Activated CD8-positive, alpha-beta T cell treated with anti-CD3 and anti-CD28 coated beads for 36 hours (primary cell): Measurements from ENCODE around the gene THRA. TPM values are rescaled to one million over a fixed set of nuclear protein-coding genes. Genes with fewer than 3 reads are reported as not detected.

Experiments used
- ATAC-seq: fragments of 200-7000 bp; cut with Tn5 transposase; one replicate; pipeline ENCODE4 v1.10.0; 2021; ENCODE audit warnings: mild to moderate bottlenecking, moderate library complexity
- CTCF ChIA-PET: fragments of 350-600 bp; sonication (Branson Sonifier 250); formaldehyde crosslinking; loops from one replicate; lab custom pipeline; 2021; ENCODE audit warnings: antibody characterized with exemption; lab: Charles Lee
- POLR2A ChIA-PET: fragments of 350-600 bp; sonication (Branson Sonifier 250); formaldehyde crosslinking; loops from one replicate; lab custom pipeline; 2021; ENCODE audit warnings: antibody characterized with exemption; lab: Charles Lee
- DNase-seq: peaks from one replicate; pipeline ENCODE4 v3.0.0-alpha.2; 2020
- H3K27ac Mint-ChIP-seq: one replicate; pipeline ENCODE4 v1.8.0; 2021; ENCODE audit warnings: mild to moderate bottlenecking, mixed read lengths
- H3K27me3 Mint-ChIP-seq: one replicate; pipeline ENCODE4 v1.8.0; 2021; ENCODE audit warnings: mixed read lengths
- H3K36me3 Mint-ChIP-seq: one replicate; pipeline ENCODE4 v1.8.0; 2021; ENCODE audit warnings: low read depth, mixed read lengths
- H3K4me1 Mint-ChIP-seq: one replicate; pipeline ENCODE4 v1.8.0; 2021; ENCODE audit warnings: low read depth, mixed read lengths
- H3K4me3 Mint-ChIP-seq: one replicate; pipeline ENCODE4 v1.8.0; 2021; ENCODE audit warnings: mild to moderate bottlenecking, moderate library complexity, mixed read lengths
- H3K9me3 Mint-ChIP-seq: one replicate; pipeline ENCODE4 v1.8.0; 2021; ENCODE audit warnings: mixed read lengths
- CTCF ChIP-seq: fragments of 200-600 bp; IDR thresholded peaks from one replicate; pipeline ENCODE4 v1.8.0; 2022; ENCODE audit warnings: antibody characterized with exemption, mild to moderate bottlenecking
- intact Hi-C: fragments of 100-400 bp; cut with micrococcal nuclease; formaldehyde crosslinking; loops from one replicate; pipeline ENCODE4 v1.10.0; 2022
- total RNA-seq, 2 experiments: library from RNA; stranded (reverse); gene quantifications; one replicate each; pipeline ENCODE4 v1.2.3, GENCODE V29; 2021

The THRA gene
- total RNA-seq, 2 experiments from 2014 or later, result 11.1 to 13.8 TPM

DNA sequence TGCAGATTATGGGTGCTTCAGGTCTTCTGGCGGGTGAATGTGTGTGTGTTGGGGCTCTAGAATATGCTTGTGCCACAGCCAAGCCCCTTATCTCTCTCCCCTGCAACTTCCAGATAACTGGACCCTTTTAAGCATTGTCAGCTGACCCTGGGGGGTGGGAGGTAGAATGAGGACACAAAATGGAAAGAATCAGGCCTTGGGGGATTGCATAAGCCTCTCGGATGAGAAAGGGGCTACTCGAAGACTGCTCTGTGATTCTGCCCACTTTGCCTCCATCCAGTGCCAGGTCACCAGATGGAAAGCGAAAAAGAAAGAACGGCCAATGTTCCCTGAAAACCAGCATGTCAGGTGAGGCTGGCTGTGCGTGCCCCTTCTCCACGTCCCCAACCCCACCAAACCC lies 13.8 kb downstream of the THRA start:
- H3K27me3 Mint-ChIP-seq, result no peaks in the 10 kb centered on the region
- no peak for ATAC-seq
- no peaks in the 10 kb centered on the region for H3K9me3 Mint-ChIP-seq
- H3K4me1 Mint-ChIP-seq, result peaks cover 21% of the 10 kb centered on the region
- no peaks in the 10 kb centered on the region for H3K36me3 Mint-ChIP-seq
- no peak for TF ChIP-seq CTCF
- no peak overlapping the region for H3K4me3 Mint-ChIP-seq
- ChIA-PET CTCF (interaction anchor here (0.7 to 6.9 kb wide), 13 partner anchors 8 to 164 kb away, joined by 3 to 168 read pairs (median 29); partner anchors contain the start of genes CSF3, MED24, NR1D1 and THRA), POLR2A (interaction anchor here (0.9 to 2.1 kb wide), 4 partner anchors 12 to 23 kb away, joined by 4 to 9 read pairs (median 5); partner anchors contain the start of gene MED24)
- H3K27ac Mint-ChIP-seq, result no peak overlapping the region
- no peak for DNase-seq
- intact Hi-C loops, result no loop called here

- ChIA-PET CTCF (no interaction called here), POLR2A (no interaction called here)
- DNase-seq, result no peak
These were observed 16.8 kb downstream of the THRA start for GRCh38 chr17:40079545-40079944.

GRCh38 chr17:40084477-40084876 lies 21.7 kb downstream of the THRA start:
- H3K27me3 Mint-ChIP-seq, result no peaks in the 10 kb centered on the region
- ATAC-seq (no peak), DNase-seq (no peak)
- H3K9me3 Mint-ChIP-seq, result no peaks in the 10 kb centered on the region
- CTCF ChIA-PET, result interaction anchor here (2.2 to 5.4 kb wide), 5 partner anchors 10 to 70 kb away, joined by 9 to 96 read pairs (median 29); partner anchors contain the start of gene CSF3
- no peak for TF ChIP-seq CTCF
- H3K36me3 Mint-ChIP-seq, result peaks cover 10% of the 10 kb centered on the region
- H3K4me1 Mint-ChIP-seq, result peaks cover 8% of the 10 kb centered on the region
- no peak overlapping the region for H3K4me3 Mint-ChIP-seq
- intact Hi-C loops, result no loop called here
- POLR2A ChIA-PET, result interaction anchor here (0.6 to 1.6 kb wide), 3 partner anchors 9 to 16 kb away, joined by 3 to 5 read pairs (median 5); no protein-coding TSS in a partner anchor
- no peak overlapping the region for H3K27ac Mint-ChIP-seq

More at GRCh38 chr17:40079545-40079944, 16.8 kb downstream of the THRA start:
- H3K4me3 Mint-ChIP-seq, result no peak overlapping the region
- peaks cover 9% of the 10 kb centered on the region for H3K4me1 Mint-ChIP-seq
- no peaks in the 10 kb centered on the region for H3K9me3 Mint-ChIP-seq
- no peak for ATAC-seq
- H3K27me3 Mint-ChIP-seq, result no peaks in the 10 kb centered on the region
- peaks cover 2% of the 10 kb centered on the region for H3K36me3 Mint-ChIP-seq
- intact Hi-C loops, result no loop called here
- H3K27ac Mint-ChIP-seq, result no peak overlapping the region
- TF ChIP-seq CTCF, result no peak

GRCh38 chr17:40086150-40087044 lies 23.6 kb downstream of the THRA start:
- DNase-seq, result peak; percentile 71
- POLR2A ChIA-PET, result interaction anchor here (1.0 to 1.3 kb wide), 4 partner anchors 11 to 23 kb away, joined by 3 to 4 read pairs (median 3); partner anchors contain the start of gene THRA
- intact Hi-C loops, result no loop called here
- ATAC-seq, result peak; percentile 78
- TF ChIP-seq CTCF, result peak; percentile 95
- no peak overlapping the region for H3K4me3 Mint-ChIP-seq
- no peaks in the 10 kb centered on the region for H3K9me3 Mint-ChIP-seq
- no peaks in the 10 kb centered on the region for H3K27me3 Mint-ChIP-seq
- H3K36me3 Mint-ChIP-seq, result peaks cover 10% of the 10 kb centered on the region
- H3K4me1 Mint-ChIP-seq, result peaks cover 8% of the 10 kb centered on the region
- H3K27ac Mint-ChIP-seq, result peak overlapping the region; percentile 55
- CTCF ChIA-PET, result interaction anchor here (0.6 to 5.4 kb wide), 39 partner anchors 9 to 398 kb away, joined by 3 to 96 read pairs (median 5); partner anchors contain the start of genes CSF3, MED24, NR1D1 and RAPGEFL1
